ENCODE data around the gene SCAMP4. TPM values are rescaled to one million over a fixed set of nuclear protein-coding genes. Genes with fewer than 3 reads are reported as not detected.

Gene SCAMP4
- total RNA-seq, 4 donors from 2014 or later = 48.6 to 73.4 (median 58.1) TPM

DNA sequence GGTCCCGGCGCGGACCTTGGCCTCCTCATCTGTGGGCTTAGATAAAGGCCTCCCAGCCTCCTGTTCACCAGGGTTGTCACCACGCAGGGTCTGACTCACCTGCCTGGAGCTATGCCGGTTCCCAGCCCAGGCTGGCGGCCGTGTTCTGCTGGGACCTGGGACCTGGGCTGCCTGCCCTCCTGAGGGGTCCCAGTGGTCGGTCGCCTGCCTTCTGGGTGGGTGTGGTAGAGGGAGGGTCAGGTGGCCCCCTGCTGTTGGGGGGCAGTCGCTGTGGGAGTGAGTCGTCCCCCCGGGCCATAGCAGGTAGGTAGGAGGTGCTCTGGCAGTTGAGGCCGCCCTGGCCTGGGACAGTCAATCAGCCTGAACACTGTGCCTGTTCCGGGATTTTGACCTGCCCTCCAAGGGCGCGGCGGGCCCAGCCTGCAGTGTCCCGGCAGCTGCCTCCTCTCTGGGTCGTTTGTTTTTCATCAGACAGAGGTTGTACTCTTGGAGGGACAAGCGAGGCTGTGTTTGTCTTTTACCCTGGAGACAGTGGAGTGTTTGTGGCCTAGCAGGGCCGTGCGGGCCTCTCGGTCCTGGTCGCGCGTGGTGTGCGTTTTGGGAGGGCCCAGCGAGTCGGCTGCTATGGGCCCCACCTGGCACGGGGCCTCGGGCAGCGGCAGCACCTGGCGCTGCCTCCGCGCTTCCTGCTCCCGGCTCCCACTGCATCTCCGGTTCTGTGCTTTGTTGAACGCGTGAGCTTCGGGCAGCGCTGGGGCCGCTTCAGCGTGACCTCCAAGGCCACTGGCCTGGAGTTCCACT, 2.6 kb downstream of the SCAMP4 start:
- TF ChIP-seq POLR2AphosphoS5 (IDR thresholded peaks at IDR 0.05) (no peak), POLR2A (IDR thresholded peaks at IDR 0.05) (no peak), CTCF (IDR thresholded peaks at IDR 0.05) (no peak), EP300 (IDR thresholded peaks at IDR 0.05) (no peak)
- 40% methylated on average over 1 of the region's 43 CpGs; no CpG with 5 or more reads in 1 of the 2 donors for WGBS, 2 donors (ENCODE audit: low coverage in 1 of 2)
- Histone ChIP-seq H3K4me3 (no peak overlapping the region), H3K36me3 (peaks cover 0 to 11% of the 10 kb centered on the region in 2 donors), H3K27ac (no peak overlapping the region), H3K27me3 (no peaks in the 10 kb centered on the region), H3K9me3 (no peaks in the 10 kb centered on the region), H3K4me1 (peaks cover 0 to 58% (median 4%) of the 10 kb centered on the region in 3 donors)
- ATAC-seq = no peak

GRCh38 chr19:1908364-1908678, 3.1 kb downstream of the SCAMP4 start:
- Histone ChIP-seq H3K36me3 (peaks cover 0 to 17% of the 10 kb centered on the region in 2 donors), H3K9me3 (no peaks in the 10 kb centered on the region), H3K27me3 (no peaks in the 10 kb centered on the region), H3K4me3 (no peak overlapping the region), H3K27ac (no peak overlapping the region), H3K4me1 (peaks cover 0 to 58% (median 4%) of the 10 kb centered on the region in 3 donors)
- TF ChIP-seq EP300 (IDR thresholded peaks at IDR 0.05) = no peak
- no peak for TF ChIP-seq CTCF (IDR thresholded peaks at IDR 0.05)
- no peak for TF ChIP-seq POLR2A (IDR thresholded peaks at IDR 0.05)
- no peak for TF ChIP-seq POLR2AphosphoS5 (IDR thresholded peaks at IDR 0.05)
- no peak for ATAC-seq
- 92% methylated on average over 3 of the region's 13 CpGs; no CpG with 5 or more reads in 1 of the 2 donors for WGBS, 2 donors (ENCODE audit: low coverage in 1 of 2)

DNA sequence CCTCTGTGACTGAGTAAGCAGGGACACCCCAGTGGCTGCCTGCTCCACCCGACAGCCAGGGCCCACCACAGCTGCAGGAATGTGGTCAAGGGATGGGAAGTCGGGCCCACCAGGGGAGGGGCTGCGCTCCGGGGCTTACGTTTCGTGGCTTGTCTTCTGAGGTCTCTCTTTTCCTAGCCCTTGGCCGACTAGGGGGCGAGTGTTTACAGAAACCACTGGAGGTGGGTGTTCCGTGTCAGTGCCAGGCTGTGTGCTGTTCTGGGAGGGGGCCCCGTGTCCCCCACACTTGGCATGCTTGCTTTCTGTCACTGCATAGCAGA, 4.5 kb downstream of the SCAMP4 start:
- ATAC-seq = no peak
- Histone ChIP-seq H3K36me3 (peaks cover 0 to 31% of the 10 kb centered on the region in 2 donors), H3K27me3 (no peaks in the 10 kb centered on the region), H3K9me3 (no peaks in the 10 kb centered on the region), H3K4me1 (peaks cover 0 to 48% (median 4%) of the 10 kb centered on the region in 3 donors), H3K4me3 (no peak overlapping the region), H3K27ac (no peak overlapping the region)
- 0% methylated on average over 1 of the region's 10 CpGs; no CpG with 5 or more reads in 1 of the 2 donors for WGBS, 2 donors (ENCODE audit: low coverage in 1 of 2)
- no peak for TF ChIP-seq POLR2AphosphoS5 (IDR thresholded peaks at IDR 0.05)
- TF ChIP-seq EP300 (IDR thresholded peaks at IDR 0.05) = no peak
- no peak for TF ChIP-seq POLR2A (IDR thresholded peaks at IDR 0.05)
- TF ChIP-seq CTCF (IDR thresholded peaks at IDR 0.05) = no peak

GRCh38 chr19:1910177-1910576, 5.0 kb downstream of the SCAMP4 start:
- no peak for ATAC-seq
- no peak overlapping the region for H3K27ac ChIP-seq
- H3K9me3 ChIP-seq = no peaks in the 10 kb centered on the region
- no CpG with 5 or more reads among the region's 10 CpGs for WGBS, 2 donors (ENCODE audit: low coverage in 1 of 2)
- TF ChIP-seq CTCF (IDR thresholded peaks at IDR 0.05) (no peak), EP300 (IDR thresholded peaks at IDR 0.05) (no peak), POLR2AphosphoS5 (IDR thresholded peaks at IDR 0.05) (no peak), POLR2A (IDR thresholded peaks at IDR 0.05) (no peak)
- H3K4me1 ChIP-seq = peaks cover 0 to 46% (median 4%) of the 10 kb centered on the region in 3 donors
- no peaks in the 10 kb centered on the region for H3K27me3 ChIP-seq
- H3K36me3 ChIP-seq = peaks cover 0 to 35% of the 10 kb centered on the region in 2 donors
- no peak overlapping the region for H3K4me3 ChIP-seq

DNA sequence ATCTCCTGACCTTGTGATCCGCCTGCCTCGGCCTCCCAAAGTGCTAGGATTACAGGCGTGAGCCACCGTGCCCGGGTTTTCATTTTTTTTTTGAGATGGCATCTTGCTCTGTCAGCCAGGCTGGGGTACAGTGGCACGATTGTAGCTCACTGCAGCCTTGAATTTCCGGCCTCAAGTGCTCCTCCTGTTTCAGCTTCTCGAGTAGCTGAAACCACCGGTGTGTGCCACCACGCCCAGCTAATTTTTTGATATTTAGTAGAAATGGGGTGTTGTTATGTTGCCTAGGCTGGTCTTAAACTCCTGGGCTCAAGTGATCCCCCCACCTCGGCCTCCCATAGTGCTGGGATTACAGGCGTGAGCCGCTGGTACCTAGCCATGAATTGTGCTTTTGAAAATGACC, 5.9 kb downstream of the SCAMP4 start:
- 82% methylated on average over 9 of the region's 13 CpGs; no CpG with 5 or more reads in 1 of the 2 donors for WGBS, 2 donors (ENCODE audit: low coverage in 1 of 2)
- no peak for ATAC-seq
- H3K9me3 ChIP-seq = no peaks in the 10 kb centered on the region
- H3K4me3 ChIP-seq = no peak overlapping the region
- no peak for TF ChIP-seq EP300 (IDR thresholded peaks at IDR 0.05)
- TF ChIP-seq POLR2A (IDR thresholded peaks at IDR 0.05) = no peak
- no peak for TF ChIP-seq POLR2AphosphoS5 (IDR thresholded peaks at IDR 0.05)
- no peak for TF ChIP-seq CTCF (IDR thresholded peaks at IDR 0.05)
- H3K27me3 ChIP-seq = no peaks in the 10 kb centered on the region
- no peak overlapping the region for H3K27ac ChIP-seq
- H3K4me1 ChIP-seq = peaks cover 0 to 41% (median 0%) of the 10 kb centered on the region in 3 donors
- peaks cover 0 to 37% of the 10 kb centered on the region in 2 donors for H3K36me3 ChIP-seq
